ENCODE data around the gene PPIG.
"Not testable (repeated sequence)": the region's sequence is repeated elsewhere in the genome, so short reads cannot be mapped to it uniquely, and the experiment has no call there.

Gene PPIG

DNA sequence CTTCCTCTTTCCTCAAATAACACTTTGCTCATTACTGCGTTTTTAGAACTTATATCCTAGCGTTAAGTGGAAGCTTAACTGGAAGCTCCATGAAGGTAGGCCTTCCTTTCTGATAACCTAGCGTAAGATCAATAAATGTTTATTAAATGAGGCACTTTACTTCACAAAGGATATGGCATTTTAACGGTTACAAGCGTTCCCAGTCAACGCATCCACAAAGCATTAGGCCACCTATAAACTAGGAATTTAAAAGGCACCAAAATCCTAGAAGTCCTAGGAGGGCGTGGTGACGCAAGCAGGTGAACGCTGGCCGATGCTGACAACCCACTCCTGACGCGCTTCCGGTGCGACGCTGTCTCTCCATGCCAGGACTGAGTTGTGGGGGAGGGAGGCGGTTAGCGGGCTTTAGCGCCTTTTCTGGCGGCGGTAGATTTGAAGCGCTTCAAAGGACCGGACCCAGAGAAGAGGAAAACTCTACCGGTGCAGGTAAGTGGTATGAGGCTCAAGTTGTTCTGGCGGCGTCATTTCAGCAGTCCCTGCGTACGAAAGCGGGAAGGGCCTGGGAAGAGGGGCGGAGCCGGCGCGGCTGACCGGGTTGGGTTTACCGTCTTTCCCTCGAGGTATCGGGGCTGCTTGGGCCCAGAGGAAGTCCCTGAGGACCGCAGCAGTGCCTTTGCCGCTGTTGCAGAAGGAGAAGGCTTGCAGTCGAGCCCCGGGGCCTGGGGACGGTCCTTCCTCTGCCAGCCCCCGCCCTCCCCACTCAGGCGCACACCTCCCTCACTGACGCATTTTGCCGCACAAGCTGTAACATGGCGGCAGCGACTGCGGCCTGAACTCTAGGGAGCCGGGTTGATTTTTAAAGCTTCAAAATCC is at the start of gene PPIG:
PPIG (plus strand) TSS at position 347 of the 873 bp plus-strand sequence. CDS start 19,691 bp downstream, outside the sequence.
- H3K4me1 ChIP-seq (ENCODE audit: control insufficient read depth in 2 of 2, insufficient read depth in 2 of 2, low read length in 2 of 2) = peaks cover 10% of the 10 kb centered on the region in 2 donors
- peak within 1 kb of the TSS; percentile 97 to 99 for H3K4me3 ChIP-seq (ENCODE audit: low read length in 2 of 2)
- H3K9ac ChIP-seq (ENCODE audit: low read depth in 1 of 2, low read length in 2 of 2) = peak within 1 kb of the TSS; percentile 96 to 97
- H3K36me3 ChIP-seq (ENCODE audit: control insufficient read depth in 2 of 2, insufficient read depth in 2 of 2, low read length in 2 of 2) = no peaks in the 10 kb centered on the region
- H3K9me3 ChIP-seq (ENCODE audit: control insufficient read depth in 2 of 2, low read length in 2 of 2) = no peaks in the 10 kb centered on the region
- peak within 1 kb of the TSS; percentile 94 to 99 for H3K27ac ChIP-seq (ENCODE audit: low read depth in 2 of 2, low read length in 2 of 2)
- no peaks in the 10 kb centered on the region for H3K27me3 ChIP-seq (ENCODE audit: control insufficient read depth in 2 of 2, insufficient read depth in 2 of 2, low read length in 2 of 2)

DNA sequence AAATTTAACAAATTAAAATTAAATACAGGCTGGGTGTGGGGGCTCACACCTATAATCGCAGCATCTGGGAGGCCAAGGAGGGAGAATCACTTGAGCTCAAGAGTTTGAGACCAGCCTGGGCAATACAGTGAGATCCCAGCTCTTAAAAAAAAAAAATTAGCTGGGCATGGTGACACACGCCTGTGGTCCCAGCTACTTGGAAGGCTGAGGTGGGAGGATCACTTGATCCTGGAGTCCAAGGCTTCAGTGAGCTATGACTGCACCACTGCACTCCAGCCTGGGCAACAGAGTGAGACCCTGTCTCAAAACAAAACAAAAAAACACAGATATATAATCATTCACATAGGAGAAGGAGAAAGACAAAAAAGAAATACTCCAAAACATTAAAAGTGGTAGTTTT is 44.7 kb upstream of the PPIG start:
- not testable (repeated sequence) for H3K27ac ChIP-seq (ENCODE audit: low read depth in 2 of 2, low read length in 2 of 2); H3K9me3 ChIP-seq (ENCODE audit: control insufficient read depth in 2 of 2, low read length in 2 of 2); H3K4me3 ChIP-seq (ENCODE audit: low read length in 2 of 2); H3K4me1 ChIP-seq (ENCODE audit: control insufficient read depth in 2 of 2, insufficient read depth in 2 of 2, low read length in 2 of 2); H3K27me3 ChIP-seq (ENCODE audit: control insufficient read depth in 2 of 2, insufficient read depth in 2 of 2, low read length in 2 of 2); H3K9ac ChIP-seq (ENCODE audit: low read depth in 1 of 2, low read length in 2 of 2)
- peaks cover 25 to 28% of the 10 kb centered on the region in 2 donors for H3K36me3 ChIP-seq (ENCODE audit: control insufficient read depth in 2 of 2, insufficient read depth in 2 of 2, low read length in 2 of 2)

DNA sequence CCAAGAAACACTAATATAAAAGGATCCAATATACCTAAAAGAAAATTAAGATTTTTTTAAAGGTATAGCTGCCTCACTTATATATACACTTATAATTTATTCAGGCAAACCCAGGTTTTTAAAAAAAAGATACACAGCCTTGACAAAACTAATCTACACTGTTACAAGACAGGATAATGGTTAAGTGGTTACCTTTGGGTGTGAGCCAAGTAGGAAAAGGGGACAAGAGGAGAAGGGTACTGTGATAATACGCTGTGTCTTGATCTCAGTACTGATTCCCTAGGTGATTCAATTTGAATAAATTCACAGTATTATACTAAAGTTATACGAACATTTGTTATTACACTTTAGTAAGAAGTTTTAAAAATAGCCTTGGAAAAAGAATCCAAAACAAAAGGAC is 44.0 kb upstream of the PPIG start:
- Histone ChIP-seq H3K4me3 (ENCODE audit: low read length in 2 of 2) (no peak overlapping the region), H3K4me1 (ENCODE audit: control insufficient read depth in 2 of 2, insufficient read depth in 2 of 2, low read length in 2 of 2) (no peaks in the 10 kb centered on the region), H3K27ac (ENCODE audit: low read depth in 2 of 2, low read length in 2 of 2) (no peak overlapping the region), H3K36me3 (ENCODE audit: control insufficient read depth in 2 of 2, insufficient read depth in 2 of 2, low read length in 2 of 2) (peaks cover 23 to 28% of the 10 kb centered on the region in 2 donors), H3K27me3 (ENCODE audit: control insufficient read depth in 2 of 2, insufficient read depth in 2 of 2, low read length in 2 of 2) (no peaks in the 10 kb centered on the region), H3K9me3 (ENCODE audit: control insufficient read depth in 2 of 2, low read length in 2 of 2) (no peaks in the 10 kb centered on the region), H3K9ac (ENCODE audit: low read depth in 1 of 2, low read length in 2 of 2) (no peak overlapping the region)

DNA sequence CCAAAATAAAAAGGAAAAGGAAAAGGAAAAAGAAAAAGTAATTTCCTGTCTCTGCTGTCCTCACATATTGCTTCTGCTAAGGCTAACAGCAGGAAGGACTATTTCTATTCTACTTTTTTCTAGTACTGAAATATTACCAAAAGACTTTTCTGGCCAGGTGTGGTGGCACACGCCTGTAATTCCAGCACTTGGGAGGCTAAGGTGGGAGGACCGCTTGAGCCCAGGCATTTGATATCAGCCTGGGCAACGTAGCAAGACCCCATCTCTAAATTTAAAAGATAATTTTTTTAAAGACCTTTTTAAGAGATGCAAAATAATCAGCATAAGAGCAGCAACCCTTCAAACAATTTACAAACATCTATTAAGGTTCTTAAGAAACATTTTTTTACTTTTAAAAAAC is 41.7 kb upstream of the PPIG start:
- Histone ChIP-seq H3K36me3 (ENCODE audit: control insufficient read depth in 2 of 2, insufficient read depth in 2 of 2, low read length in 2 of 2) (peaks cover 30 to 34% of the 10 kb centered on the region in 2 donors), H3K4me3 (ENCODE audit: low read length in 2 of 2) (no peak overlapping the region), H3K9ac (ENCODE audit: low read depth in 1 of 2, low read length in 2 of 2) (no peak overlapping the region), H3K9me3 (ENCODE audit: control insufficient read depth in 2 of 2, low read length in 2 of 2) (no peaks in the 10 kb centered on the region), H3K27me3 (ENCODE audit: control insufficient read depth in 2 of 2, insufficient read depth in 2 of 2, low read length in 2 of 2) (no peaks in the 10 kb centered on the region), H3K27ac (ENCODE audit: low read depth in 2 of 2, low read length in 2 of 2) (no peak overlapping the region), H3K4me1 (ENCODE audit: control insufficient read depth in 2 of 2, insufficient read depth in 2 of 2, low read length in 2 of 2) (no peaks in the 10 kb centered on the region)

DNA sequence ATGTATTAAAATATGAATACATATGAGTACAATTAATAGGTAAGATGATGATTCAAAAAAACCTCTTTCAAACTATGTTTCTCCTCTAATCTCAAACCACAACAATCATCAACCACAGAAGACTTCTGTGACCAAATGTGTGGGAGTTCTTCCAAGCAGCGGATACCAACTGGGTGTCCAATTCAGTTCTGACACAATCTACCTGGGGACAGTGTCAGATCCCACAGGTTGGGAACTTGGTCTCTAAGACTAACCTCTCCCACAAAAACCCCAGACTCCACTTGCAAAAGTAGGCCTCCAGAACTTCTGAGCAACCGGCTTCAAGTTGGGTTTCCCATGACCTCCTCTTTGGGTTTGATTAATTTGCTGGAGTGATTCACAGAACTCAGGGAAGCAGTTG is 37.4 kb upstream of the PPIG start:
- Histone ChIP-seq H3K27me3 (ENCODE audit: control insufficient read depth in 2 of 2, insufficient read depth in 2 of 2, low read length in 2 of 2) (no peaks in the 10 kb centered on the region), H3K4me1 (ENCODE audit: control insufficient read depth in 2 of 2, insufficient read depth in 2 of 2, low read length in 2 of 2) (no peaks in the 10 kb centered on the region), H3K9ac (ENCODE audit: low read depth in 1 of 2, low read length in 2 of 2) (no peak overlapping the region), H3K36me3 (ENCODE audit: control insufficient read depth in 2 of 2, insufficient read depth in 2 of 2, low read length in 2 of 2) (peaks cover 30 to 38% of the 10 kb centered on the region in 2 donors), H3K27ac (ENCODE audit: low read depth in 2 of 2, low read length in 2 of 2) (no peak overlapping the region), H3K9me3 (ENCODE audit: control insufficient read depth in 2 of 2, low read length in 2 of 2) (no peaks in the 10 kb centered on the region), H3K4me3 (ENCODE audit: low read length in 2 of 2) (no peak overlapping the region)

DNA sequence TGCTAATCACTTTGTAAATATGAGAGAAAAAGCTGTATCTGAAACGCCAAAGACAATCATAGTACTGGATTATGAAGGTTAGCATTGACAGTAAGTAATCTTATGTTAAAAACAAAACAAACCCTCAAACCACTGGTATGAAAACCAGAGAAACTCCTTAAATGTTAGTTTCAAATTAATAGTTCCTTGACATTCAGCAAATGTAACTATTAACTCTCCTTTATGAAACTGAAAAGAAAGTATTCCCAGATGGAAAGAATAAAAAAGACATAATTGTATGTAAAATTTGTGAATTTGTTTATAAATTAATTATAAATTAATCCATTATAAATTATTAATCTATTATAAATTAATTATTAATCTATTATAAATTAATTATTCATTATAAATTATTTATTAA is 22.8 kb upstream of the PPIG start:
- Histone ChIP-seq H3K4me1 (ENCODE audit: control insufficient read depth in 2 of 2, insufficient read depth in 2 of 2, low read length in 2 of 2) (no peaks in the 10 kb centered on the region), H3K27me3 (ENCODE audit: control insufficient read depth in 2 of 2, insufficient read depth in 2 of 2, low read length in 2 of 2) (no peaks in the 10 kb centered on the region), H3K9ac (ENCODE audit: low read depth in 1 of 2, low read length in 2 of 2) (no peak overlapping the region), H3K36me3 (ENCODE audit: control insufficient read depth in 2 of 2, insufficient read depth in 2 of 2, low read length in 2 of 2) (peaks cover 5 to 17% of the 10 kb centered on the region in 2 donors), H3K4me3 (ENCODE audit: low read length in 2 of 2) (no peak overlapping the region), H3K9me3 (ENCODE audit: control insufficient read depth in 2 of 2, low read length in 2 of 2) (no peaks in the 10 kb centered on the region), H3K27ac (ENCODE audit: low read depth in 2 of 2, low read length in 2 of 2) (no peak overlapping the region)

DNA sequence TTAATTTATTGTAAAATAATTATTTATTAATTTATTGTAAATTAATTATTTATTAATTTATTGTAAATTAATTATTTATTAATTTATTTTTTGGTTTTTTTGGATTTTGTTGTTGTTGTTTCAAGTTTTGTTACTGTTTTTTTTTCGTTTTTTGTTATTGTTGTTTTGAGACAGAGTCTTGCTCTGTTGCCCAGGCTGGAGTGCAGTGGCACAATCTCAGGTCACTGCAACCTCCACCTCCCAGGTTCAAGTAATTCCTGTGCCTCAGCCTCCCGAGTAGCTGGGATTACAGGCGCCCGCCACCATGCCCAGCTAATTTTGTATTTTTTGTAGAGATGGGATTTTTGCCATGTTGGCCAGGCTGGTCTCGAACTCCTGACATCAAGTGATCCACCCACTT is 22.1 kb upstream of the PPIG start:
- H3K36me3 ChIP-seq (ENCODE audit: control insufficient read depth in 2 of 2, insufficient read depth in 2 of 2, low read length in 2 of 2) = peaks cover 5 to 17% of the 10 kb centered on the region in 2 donors
- H3K27ac ChIP-seq (ENCODE audit: low read depth in 2 of 2, low read length in 2 of 2); H3K27me3 ChIP-seq (ENCODE audit: control insufficient read depth in 2 of 2, insufficient read depth in 2 of 2, low read length in 2 of 2); H3K4me3 ChIP-seq (ENCODE audit: low read length in 2 of 2); H3K4me1 ChIP-seq (ENCODE audit: control insufficient read depth in 2 of 2, insufficient read depth in 2 of 2, low read length in 2 of 2); H3K9me3 ChIP-seq (ENCODE audit: control insufficient read depth in 2 of 2, low read length in 2 of 2); H3K9ac ChIP-seq (ENCODE audit: low read depth in 1 of 2, low read length in 2 of 2): not testable (repeated sequence)

DNA sequence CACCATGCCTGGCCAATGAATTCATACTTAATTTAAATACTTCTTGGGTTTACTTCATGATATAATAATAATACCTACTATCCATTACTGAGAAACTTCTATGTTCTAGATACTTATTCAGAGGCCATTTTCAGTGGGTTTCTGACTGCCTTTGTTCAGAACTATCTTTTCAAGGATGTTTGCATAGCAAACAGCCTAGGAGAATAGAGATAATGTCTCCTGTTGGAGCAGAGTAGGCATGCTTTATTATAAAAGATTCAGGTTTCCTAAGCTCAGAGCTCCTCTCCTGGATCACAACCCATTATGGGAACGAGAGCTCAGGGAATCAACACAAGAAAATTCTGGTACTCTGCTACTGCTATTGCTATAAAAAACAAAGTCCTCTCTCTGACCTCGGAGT is 21.6 kb upstream of the PPIG start:
- no peak overlapping the region for H3K4me3 ChIP-seq (ENCODE audit: low read length in 2 of 2)
- H3K27me3 ChIP-seq (ENCODE audit: control insufficient read depth in 2 of 2, insufficient read depth in 2 of 2, low read length in 2 of 2) = no peaks in the 10 kb centered on the region
- H3K9ac ChIP-seq (ENCODE audit: low read depth in 1 of 2, low read length in 2 of 2) = no peak overlapping the region
- no peaks in the 10 kb centered on the region for H3K9me3 ChIP-seq (ENCODE audit: control insufficient read depth in 2 of 2, low read length in 2 of 2)
- peaks cover 5 to 17% of the 10 kb centered on the region in 2 donors for H3K36me3 ChIP-seq (ENCODE audit: control insufficient read depth in 2 of 2, insufficient read depth in 2 of 2, low read length in 2 of 2)
- H3K27ac ChIP-seq (ENCODE audit: low read depth in 2 of 2, low read length in 2 of 2) = no peak overlapping the region
- no peaks in the 10 kb centered on the region for H3K4me1 ChIP-seq (ENCODE audit: control insufficient read depth in 2 of 2, insufficient read depth in 2 of 2, low read length in 2 of 2)

DNA sequence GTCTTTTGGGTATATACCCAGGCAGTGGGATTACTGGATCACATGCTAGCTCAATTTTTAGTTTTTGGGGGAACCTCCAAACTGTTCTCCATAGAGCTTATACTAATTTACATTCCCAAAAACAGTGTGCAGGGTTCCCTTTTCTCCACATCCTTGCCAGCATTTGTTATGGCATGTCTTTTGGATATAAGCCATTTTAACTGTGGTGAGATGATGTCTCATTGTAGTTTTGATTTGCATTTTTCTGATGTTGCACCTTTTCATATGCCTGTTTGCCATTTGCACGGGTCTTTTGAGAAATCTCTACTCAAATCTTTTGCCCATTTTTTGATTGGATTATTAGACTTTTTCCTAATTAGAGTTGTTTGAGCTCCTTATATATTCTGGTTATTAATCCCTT is 18.5 kb upstream of the PPIG start:
- Histone ChIP-seq H3K4me3 (ENCODE audit: low read length in 2 of 2) (no peak overlapping the region), H3K36me3 (ENCODE audit: control insufficient read depth in 2 of 2, insufficient read depth in 2 of 2, low read length in 2 of 2) (peaks cover 0 to 4% of the 10 kb centered on the region in 2 donors), H3K27me3 (ENCODE audit: control insufficient read depth in 2 of 2, insufficient read depth in 2 of 2, low read length in 2 of 2) (no peaks in the 10 kb centered on the region), H3K27ac (ENCODE audit: low read depth in 2 of 2, low read length in 2 of 2) (no peak overlapping the region), H3K4me1 (ENCODE audit: control insufficient read depth in 2 of 2, insufficient read depth in 2 of 2, low read length in 2 of 2) (no peaks in the 10 kb centered on the region), H3K9ac (ENCODE audit: low read depth in 1 of 2, low read length in 2 of 2) (no peak overlapping the region), H3K9me3 (ENCODE audit: control insufficient read depth in 2 of 2, low read length in 2 of 2) (no peaks in the 10 kb centered on the region)

DNA sequence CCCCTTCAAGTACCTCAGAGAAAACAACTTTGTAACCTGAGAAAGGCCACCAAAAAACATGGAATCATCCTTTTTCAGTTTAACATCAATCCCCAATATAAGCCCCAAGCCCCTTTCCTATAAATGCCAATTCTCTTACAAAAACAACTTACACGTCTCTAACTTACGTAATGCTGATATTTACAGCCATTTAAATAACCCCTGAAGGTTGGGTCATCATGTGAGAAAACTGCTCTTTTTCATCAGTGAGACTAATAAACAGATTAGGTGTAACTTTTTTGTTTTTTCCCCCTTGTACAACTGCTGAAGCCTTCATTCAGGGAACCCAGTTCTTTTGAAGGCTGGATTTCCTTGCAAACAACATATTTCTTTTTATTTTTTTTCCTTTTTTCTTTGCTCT is 14.2 kb upstream of the PPIG start:
- peaks cover 0 to 7% of the 10 kb centered on the region in 2 donors for H3K36me3 ChIP-seq (ENCODE audit: control insufficient read depth in 2 of 2, insufficient read depth in 2 of 2, low read length in 2 of 2)
- no peak overlapping the region for H3K9ac ChIP-seq (ENCODE audit: low read depth in 1 of 2, low read length in 2 of 2)
- no peak overlapping the region for H3K4me3 ChIP-seq (ENCODE audit: low read length in 2 of 2)
- H3K4me1 ChIP-seq (ENCODE audit: control insufficient read depth in 2 of 2, insufficient read depth in 2 of 2, low read length in 2 of 2) = peaks cover 3% of the 10 kb centered on the region in 2 donors
- H3K27ac ChIP-seq (ENCODE audit: low read depth in 2 of 2, low read length in 2 of 2) = no peak overlapping the region
- no peaks in the 10 kb centered on the region for H3K27me3 ChIP-seq (ENCODE audit: control insufficient read depth in 2 of 2, insufficient read depth in 2 of 2, low read length in 2 of 2)
- no peaks in the 10 kb centered on the region for H3K9me3 ChIP-seq (ENCODE audit: control insufficient read depth in 2 of 2, low read length in 2 of 2)

Measured in mucosa of rectum (tissue), 2 donors.